Measurements from ENCODE around the gene MGMT. TPM values are rescaled to one million over a fixed set of nuclear protein-coding genes. Genes with fewer than 3 reads are reported as not detected.

Gene MGMT
- total and polyA plus RNA-seq, 9 of the 15 experiments (the other 6 are each of a cell fraction or from before 2014, with no cell fraction given) = 0.03 to 0.29 (median 0.11) TPM; not detected in 4

DNA sequence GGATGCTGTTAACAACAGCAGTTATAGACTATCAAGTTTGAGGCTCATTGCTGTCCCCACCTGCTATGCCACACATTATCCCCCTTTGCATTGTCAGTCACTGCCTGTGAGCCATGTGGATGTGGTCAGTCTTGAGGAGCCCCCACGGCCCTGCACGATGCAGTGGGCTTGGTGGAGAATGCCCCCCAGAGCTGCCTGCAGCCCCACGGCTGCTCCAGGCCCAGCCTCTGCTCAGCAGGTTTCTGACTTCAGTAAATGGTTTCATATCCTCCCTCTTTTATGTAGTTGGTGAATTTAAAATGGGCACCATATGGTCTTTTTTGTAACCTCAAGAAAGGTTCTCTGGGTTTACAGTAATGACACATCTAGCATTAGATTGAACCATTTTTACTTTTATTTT lies 332.9 kb downstream of the MGMT start:
- H3K4me2 ChIP-seq (ENCODE audit: insufficient read depth, low read length) = no peak overlapping the region
- DNase-seq (ENCODE audit: extremely low read depth in 1 of 4, low spot score in 3 of 4) = no peak
- TF ChIP-seq CREB1 (IDR thresholded peaks at IDR 0.05) = no peak
- no peak for TF ChIP-seq CREB1 (CRISPR knock-in tag; IDR thresholded peaks at IDR 0.05)
- no peak for TF ChIP-seq MEIS2 (IDR thresholded peaks at IDR 0.05; ENCODE audit: partially characterized antibody)
- no peak for TF ChIP-seq GABPB2 (CRISPR knock-in tag; conservative IDR thresholded peaks at IDR 0.05)
- TF ChIP-seq STAT5A (IDR thresholded peaks at IDR 0.05; ENCODE audit: borderline replicate concordance, low read length) = no peak
- TF ChIP-seq MECOM (CRISPR knock-in tag; IDR thresholded peaks at IDR 0.05) = no peak
- no peak for TF ChIP-seq REST (IDR thresholded peaks at IDR 0.05; ENCODE audit: borderline replicate concordance)
- TF ChIP-seq REST (CRISPR knock-in tag; IDR thresholded peaks at IDR 0.05; ENCODE audit: low read depth) = no peak
- no peak for TF ChIP-seq NCOA4 (IDR thresholded peaks at IDR 0.05; ENCODE audit: partially characterized antibody)
- TF ChIP-seq, protein P1, sequence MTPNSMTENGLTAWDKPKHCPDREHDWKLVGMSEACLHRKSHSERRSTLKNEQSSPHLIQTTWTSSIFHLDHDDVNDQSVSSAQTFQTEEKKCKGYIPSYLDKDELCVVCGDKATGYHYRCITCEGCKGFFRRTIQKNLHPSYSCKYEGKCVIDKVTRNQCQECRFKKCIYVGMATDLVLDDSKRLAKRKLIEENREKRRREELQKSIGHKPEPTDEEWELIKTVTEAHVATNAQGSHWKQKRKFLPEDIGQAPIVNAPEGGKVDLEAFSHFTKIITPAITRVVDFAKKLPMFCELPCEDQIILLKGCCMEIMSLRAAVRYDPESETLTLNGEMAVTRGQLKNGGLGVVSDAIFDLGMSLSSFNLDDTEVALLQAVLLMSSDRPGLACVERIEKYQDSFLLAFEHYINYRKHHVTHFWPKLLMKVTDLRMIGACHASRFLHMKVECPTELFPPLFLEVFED (CRISPR knock-in tag; conservative IDR thresholded peaks at IDR 0.05) = no peak
- no peak for TF ChIP-seq SIRT6 (IDR thresholded peaks at IDR 0.05; ENCODE audit: low read depth, low read length)
- TF ChIP-seq GTF3C2 (IDR thresholded peaks at IDR 0.05; ENCODE audit: borderline replicate concordance, extremely low read depth, insufficient read length) = no peak

More for the DNA sequence above, 332.9 kb downstream of the MGMT start:
- no TSS peak for BruUV-seq (replicated peaks)
- intact Hi-C loops (cut with micrococcal nuclease) = no loop called here
- CTCF ChIA-PET (ENCODE audit: low intra/inter-chr PET ratio) = no interaction called here
- no peak overlapping the region for H3K4me3 ChIP-seq
- no peak overlapping the region for H3K27ac ChIP-seq (ENCODE audit: extremely low read depth, low read depth, low read length)
- H3K79me2 ChIP-seq (ENCODE audit: control insufficient read depth, insufficient read depth, low read length) = no peaks in the 10 kb centered on the region
- no peaks in the 10 kb centered on the region for H3K9me3 ChIP-seq (replicated peaks; ENCODE audit: control insufficient read depth, insufficient read depth, low read depth, low read length)
- POLR2A ChIA-PET = no interaction called here
- no peak overlapping the region for H3K9ac ChIP-seq (ENCODE audit: insufficient read depth in 1 of 2, low read depth in 2 of 2, low read length in 2 of 2)
- WGBS (ENCODE audit: insufficient coverage, low coverage, missing lambda C conversion rate) = 0% methylated on average over 3 of the region's 3 CpGs
- H3K36me3 ChIP-seq (ENCODE audit: control insufficient read depth, insufficient read depth, low read length) = no peaks in the 10 kb centered on the region
- in situ Hi-C loops (cut with MboI) = no loop called here
- no peaks in the 10 kb centered on the region for H3K4me1 ChIP-seq (replicated peaks in 1 of 2; ENCODE audit: control insufficient read depth in 2 of 2, insufficient read depth in 2 of 2, low read length in 2 of 2)
- no peaks in the 10 kb centered on the region for H4K20me1 ChIP-seq (replicated peaks; ENCODE audit: control insufficient read depth, insufficient read depth, low read length)
- H2AFZ ChIP-seq (ENCODE audit: low read depth, low read length) = no peak overlapping the region
- ATAC-seq = no peak
- FAIRE-seq = no peak
- peaks cover 0 to 4% of the 10 kb centered on the region in 2 experiments; a peak in 2 of 5 replicates for H3K27me3 ChIP-seq (ENCODE audit: control insufficient read depth in 2 of 2, insufficient read depth in 2 of 2, low read length in 2 of 2)
- H3K9me1 ChIP-seq (ENCODE audit: control insufficient read depth, insufficient read depth, low read length) = no peaks in the 10 kb centered on the region

Measured in K562 (cell line).